ENCODE data around the gene MYO15B.

The MYO15B gene

GRCh38 chr17:75587675-75588595, at the start of gene MYO15B:
MYO15B (plus strand) TSS chr17:75587800; CDS start chr17:75588058, 258 bp downstream.
- DNase-seq = peak; percentile 80

- DNase-seq = no peak
Measured at GRCh38 chr17:75539967-75540729, 47.5 kb upstream of the MYO15B start.

DNA sequence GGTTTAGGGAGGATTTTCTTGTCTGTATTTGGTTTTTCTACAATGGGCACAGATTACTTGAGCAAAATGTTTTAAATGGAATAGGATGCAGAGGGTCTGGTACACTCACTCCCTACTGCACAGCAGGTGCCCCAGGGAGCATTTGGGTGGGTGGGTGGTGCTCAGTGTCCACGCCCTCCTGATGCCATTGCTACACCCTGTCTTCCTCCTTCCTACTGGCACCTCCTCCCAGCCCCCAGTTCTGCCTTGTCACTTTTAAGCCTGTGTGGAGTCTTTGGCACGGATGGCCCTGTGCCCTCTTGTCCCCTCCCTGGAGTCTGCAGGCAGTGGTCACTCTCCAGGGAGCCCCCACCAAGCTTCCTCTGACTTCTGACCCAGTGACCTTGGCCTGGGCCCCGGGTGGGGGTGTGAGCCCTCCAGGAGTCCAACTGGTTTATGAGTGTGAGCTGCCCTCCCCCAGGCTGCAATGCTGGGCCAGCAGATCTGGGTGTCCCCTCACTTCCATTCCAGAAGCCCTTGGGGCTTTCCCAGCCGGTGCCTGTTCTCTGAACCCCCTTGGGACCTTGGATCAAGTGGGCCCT, 46.6 kb upstream of the MYO15B start:
- DNase-seq = no peak

- no peak for DNase-seq
Measured at GRCh38 chr17:75542229-75542628, 45.4 kb upstream of the MYO15B start.

DNA sequence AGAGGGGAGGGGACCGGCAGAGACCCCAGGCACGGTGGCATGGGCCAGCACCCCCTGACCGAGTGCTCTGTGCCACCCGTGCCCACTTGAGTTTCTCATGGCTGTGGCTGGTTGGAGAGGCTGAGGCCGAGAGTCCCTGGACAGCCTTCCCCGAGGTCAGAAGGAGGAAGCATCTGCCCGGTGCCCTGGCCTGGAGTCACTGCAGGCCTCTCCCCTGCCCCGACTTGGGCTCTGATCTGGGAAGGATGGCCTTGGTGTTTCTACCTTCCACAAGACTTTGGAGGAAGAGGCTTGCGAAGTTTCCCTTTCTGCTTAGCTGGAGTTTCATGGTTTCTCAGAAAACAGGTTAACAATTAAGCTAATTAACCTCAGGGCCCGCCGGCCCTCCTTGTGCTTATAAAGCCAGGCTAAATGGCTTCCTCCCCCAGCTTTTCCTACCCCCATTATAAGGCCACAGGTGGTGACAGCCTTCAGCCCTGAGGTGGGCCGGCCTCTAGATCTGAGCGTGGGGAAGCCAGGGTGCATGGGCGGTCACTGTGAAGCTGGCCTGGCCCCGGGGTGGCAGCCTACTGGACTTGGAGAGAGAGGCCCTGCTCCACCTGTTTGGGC, 44.8 kb upstream of the MYO15B start:
- no peak for DNase-seq

DNA sequence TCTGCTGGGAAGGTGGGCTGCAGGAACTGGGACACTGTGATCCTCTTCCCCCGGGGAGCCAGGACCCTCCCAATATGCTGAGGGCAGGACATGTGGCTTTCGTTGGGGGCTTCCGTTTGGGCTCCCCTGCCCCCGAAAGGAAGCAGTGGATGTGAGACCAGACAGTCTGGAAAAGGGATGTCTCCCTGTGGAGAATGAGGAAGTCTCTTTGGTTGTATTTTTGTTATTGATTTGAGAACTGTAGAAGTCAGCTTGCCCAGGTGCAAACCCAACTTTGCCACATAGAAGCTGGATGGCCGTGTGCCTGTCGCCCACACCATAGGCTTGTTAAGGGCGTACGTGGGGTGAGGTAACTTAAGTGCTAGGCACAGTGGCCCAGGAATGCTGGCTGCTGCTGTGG, 43.4 kb upstream of the MYO15B start:
- no peak for DNase-seq

- no peak for DNase-seq
Measured at GRCh38 chr17:75546181-75546580, 41.4 kb upstream of the MYO15B start.

- DNase-seq = no peak
Measured at GRCh38 chr17:75547091-75547490, 40.5 kb upstream of the MYO15B start.

GRCh38 chr17:75548813-75549212, 38.8 kb upstream of the MYO15B start:
- no peak for DNase-seq

DNA sequence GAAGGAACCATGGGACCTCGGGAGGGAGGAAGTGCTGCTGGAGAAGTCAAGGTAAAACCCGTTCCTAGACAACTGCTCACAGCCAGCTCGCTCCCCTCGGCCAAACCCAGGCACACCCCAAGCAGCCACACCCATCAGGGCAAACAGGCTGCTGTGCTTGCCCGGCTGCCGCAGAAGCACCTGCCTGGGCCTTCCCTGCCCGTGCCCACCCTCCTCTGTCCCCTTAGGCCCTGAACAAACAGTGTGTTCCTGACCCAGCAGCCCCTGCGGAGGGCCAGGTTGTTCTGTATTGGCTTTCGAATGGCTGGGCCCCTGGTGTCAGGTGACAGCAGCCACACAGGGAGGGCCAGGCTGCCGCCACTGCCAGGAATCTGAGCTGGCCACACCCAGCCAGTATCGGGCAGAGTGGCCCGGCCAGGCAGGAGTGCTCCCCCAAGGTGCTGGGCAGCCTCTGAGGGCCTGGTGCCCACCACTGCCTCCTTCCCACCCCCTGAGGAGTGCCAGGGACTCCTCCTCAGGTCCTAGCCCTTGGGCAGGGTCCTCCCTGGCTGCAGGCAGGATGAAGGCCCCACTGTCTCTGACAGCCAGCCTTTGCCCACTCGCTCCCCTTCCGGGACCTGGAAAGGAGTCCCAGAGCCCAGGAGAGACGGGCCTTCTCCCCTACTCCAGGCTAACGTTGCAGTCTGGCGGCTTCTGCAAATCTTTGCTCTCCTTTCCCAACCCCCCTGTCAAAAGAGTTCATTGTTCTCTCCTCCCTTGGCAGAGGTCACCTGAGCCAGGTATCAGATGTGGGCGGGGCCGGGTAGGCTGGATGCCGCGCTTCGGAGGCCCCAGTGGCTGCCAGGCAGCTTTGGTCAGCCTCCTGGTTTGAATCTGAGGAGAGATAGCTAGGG, 38.1 kb upstream of the MYO15B start:
- DNase-seq = no peak

GRCh38 chr17:75550139-75550465, 37.5 kb upstream of the MYO15B start:
- no peak for DNase-seq

GRCh38 chr17:75551266-75551665, 36.3 kb upstream of the MYO15B start:
- DNase-seq = no peak

- DNase-seq = no peak
Measured at GRCh38 chr17:75552425-75553294, 34.9 kb upstream of the MYO15B start.

GRCh38 chr17:75553295-75554110, 34.1 kb upstream of the MYO15B start:
- DNase-seq = no peak

GRCh38 chr17:75555679-75556153, 31.9 kb upstream of the MYO15B start:
- DNase-seq = no peak

GRCh38 chr17:75557075-75557851, 30.3 kb upstream of the MYO15B start:
- DNase-seq = peak; percentile 43

DNA sequence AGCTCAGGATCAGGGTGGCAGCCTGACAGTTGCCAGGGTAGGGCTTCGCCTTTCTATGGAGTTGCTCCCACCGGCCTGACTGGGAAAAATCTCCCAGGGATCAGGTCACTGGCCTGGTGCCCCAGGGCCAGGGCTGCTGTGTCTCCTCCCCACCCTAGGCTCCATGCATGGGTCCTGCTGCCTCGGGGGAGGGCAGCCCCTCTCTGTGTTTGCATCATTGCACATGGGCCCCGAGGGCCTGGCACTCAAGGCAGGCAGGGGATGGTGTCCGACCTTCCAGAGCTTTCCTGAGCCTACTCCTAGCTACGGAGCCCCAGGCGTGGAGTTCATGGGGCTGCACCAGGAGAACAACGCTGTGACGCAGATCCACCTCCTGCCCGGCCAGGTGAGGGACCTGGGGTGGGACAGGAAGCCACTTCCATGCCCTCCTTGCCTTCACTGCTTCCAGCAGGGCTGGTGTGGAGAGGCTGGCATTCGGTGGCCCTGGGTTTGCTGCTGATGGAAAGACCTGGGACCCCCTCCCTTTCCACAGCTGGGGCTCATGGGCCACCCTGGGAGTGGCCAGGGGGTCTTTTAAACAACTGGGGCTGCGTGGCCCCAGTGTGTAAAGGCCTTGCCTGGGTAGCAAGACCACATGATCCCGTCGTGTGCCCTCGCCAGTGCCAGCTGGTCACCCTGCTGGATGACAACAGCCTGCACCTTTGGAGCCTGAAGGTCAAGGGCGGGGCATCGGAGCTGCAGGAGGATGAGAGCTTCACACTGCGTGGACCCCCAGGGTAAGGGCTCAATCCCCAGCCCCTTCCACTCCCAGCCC, 29.5 kb upstream of the MYO15B start:
- DNase-seq = no peak
